AG09309 (cell line): ENCODE measurements around the gene RAD18.

ENCODE experiments used
- DNase-seq: peaks from one replicate; pipeline ENCODE4 v3.0.0-alpha.2; 2010; ENCODE audit warnings: low read depth
- H3K4me3 ChIP-seq: 2 replicates; pipeline ENCODE4 v1.5.1; 2011; ENCODE audit warnings: mild to moderate bottlenecking, low read depth, low read length, moderate library complexity; ENCODE audit not compliant: control insufficient read depth
- CTCF ChIP-seq: IDR thresholded peaks from 2 replicates; pipeline ENCODE4 v1.5.1; 2011; ENCODE audit warnings: mild to moderate bottlenecking, low read depth, low read length, inconsistent platforms; ENCODE audit not compliant: insufficient read depth, control insufficient read depth; ENCODE audit errors: missing control alignments

The RAD18 gene

GRCh38 chr3:8963137-8963853, at the start of gene RAD18:
TSS of gene RAD18 (minus strand) at chr3:8963472. CDS start at chr3:8963385, 87 bp downstream.
- peak; percentile 57 for DNase-seq
- no peak for TF ChIP-seq CTCF
- H3K4me3 ChIP-seq = peak within 1 kb of the TSS; percentile 67

- H3K4me3 ChIP-seq = no peak overlapping the region
- no peak for TF ChIP-seq CTCF
- no peak for DNase-seq
Observed at GRCh38 chr3:9012521-9012920, 49.2 kb upstream of the RAD18 start.

DNA sequence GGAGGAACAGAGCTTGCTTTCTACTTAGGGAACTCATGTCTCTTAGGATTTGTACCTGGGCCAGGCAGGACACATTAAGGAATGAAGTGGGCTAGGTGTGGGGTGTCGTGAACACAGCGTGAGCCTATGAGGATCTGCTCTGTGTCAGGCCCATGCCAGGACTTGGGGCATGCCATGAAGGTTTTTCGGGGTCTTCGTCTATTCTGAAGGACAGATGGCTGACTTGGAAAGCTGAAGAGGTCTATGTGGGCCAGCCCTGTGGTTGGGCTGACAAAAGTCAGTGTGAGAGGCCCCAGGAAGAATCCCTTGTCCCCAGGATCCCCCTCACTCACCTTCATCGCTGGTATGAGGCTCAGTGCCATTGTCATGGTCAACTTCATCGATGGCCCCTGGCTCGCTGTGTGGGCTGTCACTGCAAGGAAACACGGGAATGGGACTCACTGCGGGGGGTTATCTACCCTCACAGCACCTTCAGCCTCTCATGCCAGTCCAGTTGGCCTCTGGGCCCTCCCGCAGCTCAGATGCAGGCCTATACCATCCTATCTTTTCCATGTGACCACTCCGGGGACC, 46.8 kb upstream of the RAD18 start:
- DNase-seq = no peak
- TF ChIP-seq CTCF = no peak
- H3K4me3 ChIP-seq = no peak overlapping the region

DNA sequence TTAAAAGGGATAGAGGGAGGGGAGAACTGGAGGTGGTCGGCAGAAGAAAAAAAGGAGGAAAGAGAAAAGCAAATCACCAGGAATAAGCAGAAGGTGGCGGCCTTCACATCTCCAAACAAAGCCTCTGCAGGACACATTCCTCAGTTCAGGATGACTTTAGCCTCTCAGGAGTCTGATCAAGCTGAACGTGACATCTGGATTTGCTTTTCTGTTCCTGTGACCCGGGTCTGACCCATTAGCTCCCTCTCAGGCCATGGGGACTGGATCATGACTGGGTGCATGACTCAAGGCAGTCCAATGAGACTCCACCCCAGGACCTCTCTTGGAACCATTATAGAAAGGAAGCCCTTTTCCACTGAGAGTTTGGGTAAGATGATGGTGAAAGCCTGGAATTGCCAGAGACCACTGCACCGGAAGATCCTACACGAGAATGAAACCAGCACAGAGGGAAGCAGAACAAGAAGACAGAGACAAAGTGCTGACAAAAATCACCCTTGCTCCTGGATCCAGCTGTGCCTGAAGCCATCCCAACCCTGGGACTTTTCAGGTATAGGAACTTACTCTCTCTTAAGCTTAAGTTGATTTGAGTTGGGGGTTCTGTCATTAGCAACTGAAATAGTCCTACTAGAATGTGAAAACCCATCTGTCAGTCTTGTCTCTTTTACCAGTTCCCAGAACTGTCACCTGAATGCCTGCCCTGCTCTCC, 45.4 kb upstream of the RAD18 start:
- H3K4me3 ChIP-seq = no peak overlapping the region
- TF ChIP-seq CTCF = peak; percentile 3
- DNase-seq = no peak

- no peak for TF ChIP-seq CTCF
- DNase-seq = no peak
- H3K4me3 ChIP-seq = no peak overlapping the region
Observed at GRCh38 chr3:9007928-9008327, 44.7 kb upstream of the RAD18 start.

GRCh38 chr3:9007213-9007612, 43.9 kb upstream of the RAD18 start:
- no peak for DNase-seq
- H3K4me3 ChIP-seq = no peak overlapping the region
- TF ChIP-seq CTCF = no peak
